HUES6 (cell line): ENCODE data around the gene TMEM45B.
"Not testable (repeated sequence)": the region's sequence is repeated elsewhere in the genome, so short reads cannot be mapped to it uniquely, and the experiment has no call there.

ENCODE experiments used
- H3K27ac ChIP-seq: 2 replicates; pipeline ENCODE4 v1.7.0; 2013; ENCODE audit warnings: low read depth, mild to moderate bottlenecking, low read length, inconsistent platforms
- H3K27me3 ChIP-seq: 2 replicates; pipeline ENCODE4 v1.6.1; 2013; ENCODE audit warnings: low read length; ENCODE audit not compliant: control insufficient read depth, insufficient read depth
- H3K36me3 ChIP-seq: 2 replicates; pipeline ENCODE4 v1.6.1; 2013; ENCODE audit warnings: low read length; ENCODE audit not compliant: control insufficient read depth, insufficient read depth
- H3K4me1 ChIP-seq: 2 replicates; pipeline ENCODE4 v1.6.1; 2013; ENCODE audit warnings: low read length; ENCODE audit not compliant: control insufficient read depth, insufficient read depth
- H3K4me3 ChIP-seq: 2 replicates; pipeline ENCODE4 v1.5.1; 2013; ENCODE audit warnings: low read depth, low read length
- H3K9ac ChIP-seq: one replicate; pipeline ENCODE4 v1.6.1; 2013; ENCODE audit warnings: mild to moderate bottlenecking, low read length
- H3K9me3 ChIP-seq: 2 replicates; pipeline ENCODE4 v1.6.1; 2013; ENCODE audit warnings: low read depth, low read length; ENCODE audit not compliant: control insufficient read depth, insufficient read depth

Gene TMEM45B

GRCh38 chr11:129828301-129828836 is 12.7 kb downstream of the TMEM45B start:
- Histone ChIP-seq H3K9me3 (no peaks in the 10 kb centered on the region), H3K4me1 (no peaks in the 10 kb centered on the region), H3K36me3 (no peaks in the 10 kb centered on the region), H3K4me3 (no peak overlapping the region), H3K27ac (no peak overlapping the region), H3K9ac (no peak overlapping the region), H3K27me3 (no peaks in the 10 kb centered on the region)

- not testable (repeated sequence) for H3K36me3 ChIP-seq, H3K4me1 ChIP-seq, H3K27me3 ChIP-seq, H3K9ac ChIP-seq, H3K9me3 ChIP-seq, H3K27ac ChIP-seq, H3K4me3 ChIP-seq
Measured at GRCh38 chr11:129829497-129829896, 13.8 kb downstream of the TMEM45B start.

- H3K9ac ChIP-seq: not testable (repeated sequence)
Measured at GRCh38 chr11:129831227-129831626, 15.6 kb downstream of the TMEM45B start.

GRCh38 chr11:129833260-129833659 is 17.6 kb downstream of the TMEM45B start:
- not testable (repeated sequence) for H3K4me1 ChIP-seq, H3K4me3 ChIP-seq, H3K27ac ChIP-seq, H3K36me3 ChIP-seq, H3K27me3 ChIP-seq, H3K9me3 ChIP-seq, H3K9ac ChIP-seq

More at GRCh38 chr11:129831227-129831626, 15.6 kb downstream of the TMEM45B start:
- H3K9me3 ChIP-seq, H3K36me3 ChIP-seq, H3K27ac ChIP-seq, H3K4me1 ChIP-seq, H3K27me3 ChIP-seq, H3K4me3 ChIP-seq: not testable (repeated sequence)

GRCh38 chr11:129836423-129836891 is 20.8 kb downstream of the TMEM45B start:
- not testable (repeated sequence) for H3K4me1 ChIP-seq, H3K4me3 ChIP-seq, H3K27ac ChIP-seq, H3K27me3 ChIP-seq, H3K9ac ChIP-seq, H3K36me3 ChIP-seq, H3K9me3 ChIP-seq

- Histone ChIP-seq H3K27me3 (no peaks in the 10 kb centered on the region), H3K9ac (no peak overlapping the region), H3K4me3 (no peak overlapping the region), H3K36me3 (no peaks in the 10 kb centered on the region), H3K27ac (no peak overlapping the region), H3K9me3 (no peaks in the 10 kb centered on the region), H3K4me1 (no peaks in the 10 kb centered on the region)
Measured at GRCh38 chr11:129836979-129837378, 21.3 kb downstream of the TMEM45B start.

- Histone ChIP-seq H3K27me3 (no peaks in the 10 kb centered on the region), H3K4me1 (no peaks in the 10 kb centered on the region), H3K27ac (no peak overlapping the region), H3K4me3 (no peak overlapping the region), H3K9me3 (no peaks in the 10 kb centered on the region), H3K9ac (no peak overlapping the region), H3K36me3 (no peaks in the 10 kb centered on the region)
Measured at GRCh38 chr11:129840236-129840635, 24.6 kb downstream of the TMEM45B start.

GRCh38 chr11:129842138-129842537 is 26.5 kb downstream of the TMEM45B start:
- Histone ChIP-seq H3K36me3 (no peaks in the 10 kb centered on the region), H3K27ac (no peak overlapping the region), H3K9me3 (no peaks in the 10 kb centered on the region), H3K27me3 (no peaks in the 10 kb centered on the region), H3K9ac (no peak overlapping the region), H3K4me1 (peaks cover 4% of the 10 kb centered on the region; the same call in 1 of the 2 replicates), H3K4me3 (no peak overlapping the region)

GRCh38 chr11:129846508-129847335 is 31.1 kb downstream of the TMEM45B start:
- Histone ChIP-seq H3K4me1 (peaks cover 4% of the 10 kb centered on the region; the same call in 1 of the 2 replicates), H3K4me3 (no peak overlapping the region), H3K27ac (no peak overlapping the region), H3K9ac (peak overlapping the region; percentile 15), H3K36me3 (no peaks in the 10 kb centered on the region), H3K9me3 (no peaks in the 10 kb centered on the region; the same call in 1 of the 2 replicates), H3K27me3 (no peaks in the 10 kb centered on the region)

GRCh38 chr11:129847361-129847760 is 31.7 kb downstream of the TMEM45B start:
- not testable (repeated sequence) for H3K9me3 ChIP-seq, H3K9ac ChIP-seq, H3K36me3 ChIP-seq, H3K4me1 ChIP-seq, H3K4me3 ChIP-seq, H3K27me3 ChIP-seq, H3K27ac ChIP-seq

- Histone ChIP-seq H3K4me1 (peaks cover 4% of the 10 kb centered on the region; the same call in 1 of the 2 replicates), H3K27ac (no peak overlapping the region), H3K36me3 (no peaks in the 10 kb centered on the region), H3K9me3 (no peaks in the 10 kb centered on the region; the same call in 1 of the 2 replicates), H3K27me3 (no peaks in the 10 kb centered on the region), H3K4me3 (no peak overlapping the region), H3K9ac (no peak overlapping the region)
Measured at GRCh38 chr11:129849447-129850130, 33.9 kb downstream of the TMEM45B start.
